Endodermal cell (in vitro differentiated cells): Measurements from ENCODE around the gene KDM5A. TPM values are rescaled to one million over a fixed set of nuclear protein-coding genes. Genes with fewer than 3 reads are reported as not detected.

Source experiments
- DNase-seq: peaks from one replicate; pipeline ENCODE4 v3.0.0-alpha.2; 2017
- H3K27ac ChIP-seq: 2 replicates; pipeline ENCODE4 v1.5.1; 2013; ENCODE audit warnings: mild to moderate bottlenecking, low read depth, low read length, moderate library complexity
- H3K27me3 ChIP-seq: 2 replicates; pipeline ENCODE4 v1.6.1; 2013; ENCODE audit warnings: mild to moderate bottlenecking, low read length, moderate library complexity; ENCODE audit not compliant: insufficient read depth, control insufficient read depth, poor library complexity, severe bottlenecking
- H3K36me3 ChIP-seq: 2 replicates; pipeline ENCODE4 v1.7.0; 2013; ENCODE audit warnings: mild to moderate bottlenecking, low read length, moderate library complexity; ENCODE audit not compliant: control insufficient read depth, insufficient read depth
- H3K4me1 ChIP-seq: one replicate; pipeline ENCODE4 v1.7.0; 2013; ENCODE audit warnings: low read length; ENCODE audit not compliant: control insufficient read depth, insufficient read depth
- H3K4me3 ChIP-seq: 2 replicates; pipeline ENCODE4 v1.5.1; 2013; ENCODE audit warnings: mild to moderate bottlenecking, low read length, moderate library complexity
- H3K9ac ChIP-seq: 2 replicates; pipeline ENCODE4 v1.6.1; 2013; ENCODE audit warnings: mild to moderate bottlenecking, low read length, moderate library complexity; ENCODE audit not compliant: poor library complexity, severe bottlenecking; ENCODE audit errors: extremely low read depth
- H3K9me3 ChIP-seq: 2 replicates; pipeline ENCODE4 v1.6.1; 2013; ENCODE audit warnings: mild to moderate bottlenecking, low read length, moderate library complexity; ENCODE audit not compliant: control insufficient read depth
- H3K27ac Mint-ChIP-seq: 2 replicates; pipeline ENCODE4 v1.8.0; 2020; ENCODE audit warnings: mixed read lengths
- H3K27me3 Mint-ChIP-seq: 2 replicates; pipeline ENCODE4 v1.8.0; 2021; ENCODE audit warnings: mild to moderate bottlenecking, mixed read lengths; ENCODE audit not compliant: insufficient read depth
- H3K36me3 Mint-ChIP-seq: 2 replicates; pipeline ENCODE4 v1.8.0; 2020; ENCODE audit warnings: low read depth, mixed read lengths
- H3K4me1 Mint-ChIP-seq: 2 replicates; pipeline ENCODE4 v1.8.0; 2020; ENCODE audit warnings: mixed read lengths
- H3K4me3 Mint-ChIP-seq: 2 replicates; pipeline ENCODE4 v1.8.0; 2020; ENCODE audit warnings: mild to moderate bottlenecking, moderate library complexity, mixed read lengths
- H3K9me3 Mint-ChIP-seq: 2 replicates; pipeline ENCODE4 v1.8.0; 2020; ENCODE audit warnings: mild to moderate bottlenecking, mixed read lengths
- CTCF ChIP-seq: fragments of 200-600 bp; sonication (generic); conservative IDR thresholded peaks from 2 replicates; pipeline ENCODE4 v1.5.0; 2021; ENCODE audit warnings: antibody characterized with exemption, mild to moderate bottlenecking
- WGBS, 2 experiments: methylation state at CpG; one replicate each; pipeline versions ENCODE4 v1.1.5 to v1.1.7; 2013; ENCODE audit warnings: missing lambda C conversion rate in 2 of 2, mixed read lengths in 1 of 2; ENCODE audit not compliant: insufficient coverage in 1 of 2, insufficient read length in 1 of 2; 5-methylcytosine and 5-hydroxymethylcytosine counted together
- total RNA-seq, 2 donors: library from RNA; stranded (reverse); fragmentation: NEBNext Ultra II Directional in 1 of 2; extraction: Animal tissue kit (Norgen Biotek cat#: 25700) in 1 of 2; gene quantifications; 2 replicates in 1 of 2; 3 replicates in 1 of 2; pipeline ENCODE4 v1.2.1, GENCODE V29; 2021

Gene KDM5A
- total RNA-seq, 2 donors from 2014 or later = 59.9 to 157 TPM

DNA sequence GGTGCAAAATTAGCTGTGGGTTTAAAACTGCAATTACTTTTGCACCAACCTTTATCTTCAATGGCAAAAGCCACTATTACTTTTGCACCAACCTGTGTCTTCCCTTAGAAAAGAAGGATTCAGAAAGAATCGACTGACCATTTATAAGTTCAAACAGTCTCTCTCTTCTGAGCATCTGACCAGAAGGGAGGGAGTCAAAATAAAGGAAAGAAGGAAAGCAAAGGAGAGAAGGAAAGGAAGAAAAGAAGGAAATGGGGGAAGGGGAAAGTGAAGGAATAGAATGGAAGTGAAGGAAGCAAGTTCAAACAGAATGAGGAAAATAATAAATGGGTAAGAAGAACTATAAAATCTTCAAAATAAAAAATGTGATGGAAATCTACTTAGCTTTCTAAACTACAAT lies 57.8 kb downstream of the KDM5A start:
- H3K4me1 Mint-ChIP-seq = no peaks in the 10 kb centered on the region
- H3K4me1 ChIP-seq = no peaks in the 10 kb centered on the region
- no peak overlapping the region for H3K9ac ChIP-seq
- H3K27me3 ChIP-seq = no peaks in the 10 kb centered on the region
- no peak overlapping the region for H3K27ac Mint-ChIP-seq
- DNase-seq = no peak
- H3K27ac ChIP-seq = no peak overlapping the region
- H3K36me3 Mint-ChIP-seq = peaks cover 67% of the 10 kb centered on the region
- no peak overlapping the region for H3K4me3 ChIP-seq
- no peaks in the 10 kb centered on the region for H3K9me3 Mint-ChIP-seq
- no peak for TF ChIP-seq CTCF
- 85% methylated on average over 1 of the region's 1 CpG; no CpG with 5 or more reads in 1 of the 2 experiments for WGBS, 2 experiments
- H3K36me3 ChIP-seq = peaks cover 75% of the 10 kb centered on the region
- no peak overlapping the region for H3K4me3 Mint-ChIP-seq
- no peaks in the 10 kb centered on the region for H3K9me3 ChIP-seq
- no peaks in the 10 kb centered on the region for H3K27me3 Mint-ChIP-seq

- peaks cover 75% of the 10 kb centered on the region for H3K36me3 Mint-ChIP-seq
- H3K27ac Mint-ChIP-seq = no peak overlapping the region
- Histone ChIP-seq H3K36me3 (peaks cover 81% of the 10 kb centered on the region), H3K9me3 (no peaks in the 10 kb centered on the region), H3K27me3 (no peaks in the 10 kb centered on the region), H3K9ac (no peak overlapping the region), H3K4me1 (no peaks in the 10 kb centered on the region), H3K27ac (no peak overlapping the region), H3K4me3 (no peak overlapping the region)
- no peak for DNase-seq
- H3K4me1 Mint-ChIP-seq = no peaks in the 10 kb centered on the region
- no peak for TF ChIP-seq CTCF
- no peaks in the 10 kb centered on the region for H3K27me3 Mint-ChIP-seq
- no peak overlapping the region for H3K4me3 Mint-ChIP-seq
- 96 to 97% methylated on average over 5 to 6 of the region's 6 CpGs for WGBS, 2 experiments
- no peaks in the 10 kb centered on the region for H3K9me3 Mint-ChIP-seq
Observed at GRCh38 chr12:325906-326305, 63.2 kb downstream of the KDM5A start.

DNA sequence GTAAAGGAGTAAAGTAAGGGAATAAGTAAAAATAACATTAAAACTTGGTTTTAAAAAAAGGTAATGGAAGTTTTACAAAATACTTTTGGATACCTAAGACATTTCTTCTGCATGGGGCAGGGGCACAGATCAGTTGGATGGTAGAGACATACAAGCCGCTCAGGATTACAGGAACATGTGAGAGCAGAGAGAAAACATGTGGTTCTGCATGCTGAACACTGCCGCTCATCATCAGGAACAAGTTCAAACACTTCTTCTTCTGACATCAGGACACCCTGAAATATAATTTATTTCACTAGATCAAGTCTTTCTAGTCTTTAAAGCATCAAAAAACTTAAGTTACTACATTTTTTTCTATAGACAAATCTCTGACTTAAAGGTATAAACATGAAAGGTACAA lies 65.6 kb downstream of the KDM5A start:
- Histone ChIP-seq H3K9ac (no peak overlapping the region), H3K9me3 (no peaks in the 10 kb centered on the region), H3K4me3 (no peak overlapping the region), H3K4me1 (no peaks in the 10 kb centered on the region), H3K27me3 (no peaks in the 10 kb centered on the region), H3K27ac (no peak overlapping the region), H3K36me3 (peaks cover 85% of the 10 kb centered on the region)
- H3K9me3 Mint-ChIP-seq = no peaks in the 10 kb centered on the region
- no peak for DNase-seq
- no peak overlapping the region for H3K27ac Mint-ChIP-seq
- no peaks in the 10 kb centered on the region for H3K27me3 Mint-ChIP-seq
- WGBS, 2 experiments = 94 to 100% methylated on average over 2 of the region's 2 CpGs
- no peak overlapping the region for H3K4me3 Mint-ChIP-seq
- no peaks in the 10 kb centered on the region for H3K4me1 Mint-ChIP-seq
- peaks cover 80% of the 10 kb centered on the region for H3K36me3 Mint-ChIP-seq
- no peak for TF ChIP-seq CTCF
